ENCODE data around the gene KIAA1671. TPM values are rescaled to one million over a fixed set of nuclear protein-coding genes. Genes with fewer than 3 reads are reported as not detected.

The KIAA1671 gene
- total and polyA plus RNA-seq, 9 of the 15 experiments (the other 6 are each of a cell fraction or from before 2014, with no cell fraction given) = under 0.01 to 0.11 (median 0.02) TPM; not detected in 5

DNA sequence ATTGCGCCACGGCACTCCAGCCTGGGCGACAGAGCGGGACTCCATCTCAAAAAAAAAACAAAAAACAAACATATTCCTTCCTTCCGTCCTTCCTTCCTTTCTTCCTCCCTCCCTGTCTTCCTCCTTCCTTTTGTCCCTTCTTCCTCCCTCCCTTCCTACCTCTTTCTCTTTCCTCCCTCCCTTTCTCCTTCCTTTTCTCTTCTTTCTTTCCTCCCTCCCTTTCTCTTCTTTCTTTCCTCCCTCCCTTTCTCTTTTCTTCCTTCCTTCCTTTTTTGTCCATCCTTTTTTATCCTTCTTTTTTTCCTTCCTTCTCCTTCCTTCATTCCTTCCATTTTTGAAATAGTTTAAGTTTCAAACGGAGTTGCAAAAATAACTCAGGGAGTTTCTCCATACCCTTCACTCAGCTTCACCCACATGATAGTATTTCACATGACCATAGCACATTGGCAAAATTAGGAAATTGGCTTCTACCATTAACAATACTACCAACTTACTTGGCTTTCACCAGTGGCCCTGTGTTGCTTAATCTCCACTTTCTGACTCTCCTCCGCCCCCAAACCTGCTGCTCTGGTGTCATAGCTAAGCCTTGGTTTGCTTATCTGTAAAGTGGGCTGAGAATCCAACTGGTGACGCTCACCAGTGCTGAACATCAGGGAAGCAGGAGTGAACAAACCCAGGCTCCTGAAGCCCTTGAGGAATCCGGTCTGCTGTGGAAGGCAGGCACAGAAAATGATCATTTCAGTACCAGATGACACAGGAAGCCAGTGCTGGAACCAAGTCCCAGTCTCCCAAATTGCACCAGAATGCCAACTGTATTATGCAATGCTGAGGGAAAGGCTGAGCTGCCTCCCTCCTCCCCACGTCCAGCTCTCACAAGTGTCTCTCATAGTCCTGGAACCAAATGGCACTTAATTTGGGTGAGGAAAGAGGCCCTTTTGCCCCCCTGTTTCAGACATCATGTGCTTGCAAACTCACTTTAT lies 229.9 kb downstream of the KIAA1671 start:
- CTCF ChIA-PET (ENCODE audit: low intra/inter-chr PET ratio) = no interaction called here
- ATAC-seq = no peak
- no peak for FAIRE-seq
- Histone ChIP-seq H3K4me1 (replicated peaks in 1 of 2; ENCODE audit: control insufficient read depth in 2 of 2, insufficient read depth in 2 of 2, low read length in 2 of 2) (no peaks in the 10 kb centered on the region), H3K79me2 (ENCODE audit: control insufficient read depth, insufficient read depth, low read length) (no peaks in the 10 kb centered on the region), H3K4me3 (no peak overlapping the region), H3K9me1 (ENCODE audit: control insufficient read depth, insufficient read depth, low read length) (no peaks in the 10 kb centered on the region), H3K27ac (ENCODE audit: extremely low read depth, low read depth, low read length) (no peak overlapping the region), H3K4me2 (ENCODE audit: insufficient read depth, low read length) (no peak overlapping the region), H3K9me3 (replicated peaks; ENCODE audit: control insufficient read depth, insufficient read depth, low read depth, low read length) (no peaks in the 10 kb centered on the region), H3K36me3 (ENCODE audit: control insufficient read depth, insufficient read depth, low read length) (no peaks in the 10 kb centered on the region), H2AFZ (ENCODE audit: low read depth, low read length) (no peak overlapping the region), H3K27me3 (ENCODE audit: control insufficient read depth in 2 of 2, insufficient read depth in 2 of 2, low read length in 2 of 2) (peaks cover 0 to 22% of the 10 kb centered on the region in 2 experiments; a peak in 2 of 5 replicates), H4K20me1 (replicated peaks; ENCODE audit: control insufficient read depth, insufficient read depth, low read length) (no peaks in the 10 kb centered on the region), H3K9ac (ENCODE audit: insufficient read depth in 1 of 2, low read depth in 2 of 2, low read length in 2 of 2) (no peak overlapping the region)
- intact Hi-C loops (cut with micrococcal nuclease) = no loop called here
- 3% methylated on average over 5 of the region's 10 CpGs for WGBS (ENCODE audit: insufficient coverage, low coverage, missing lambda C conversion rate)
- POLR2A ChIA-PET = no interaction called here
- no peak for TF ChIP-seq POLR2AphosphoS2 (IDR thresholded peaks at IDR 0.05; ENCODE audit: low read length)
- TF ChIP-seq, protein P1, sequence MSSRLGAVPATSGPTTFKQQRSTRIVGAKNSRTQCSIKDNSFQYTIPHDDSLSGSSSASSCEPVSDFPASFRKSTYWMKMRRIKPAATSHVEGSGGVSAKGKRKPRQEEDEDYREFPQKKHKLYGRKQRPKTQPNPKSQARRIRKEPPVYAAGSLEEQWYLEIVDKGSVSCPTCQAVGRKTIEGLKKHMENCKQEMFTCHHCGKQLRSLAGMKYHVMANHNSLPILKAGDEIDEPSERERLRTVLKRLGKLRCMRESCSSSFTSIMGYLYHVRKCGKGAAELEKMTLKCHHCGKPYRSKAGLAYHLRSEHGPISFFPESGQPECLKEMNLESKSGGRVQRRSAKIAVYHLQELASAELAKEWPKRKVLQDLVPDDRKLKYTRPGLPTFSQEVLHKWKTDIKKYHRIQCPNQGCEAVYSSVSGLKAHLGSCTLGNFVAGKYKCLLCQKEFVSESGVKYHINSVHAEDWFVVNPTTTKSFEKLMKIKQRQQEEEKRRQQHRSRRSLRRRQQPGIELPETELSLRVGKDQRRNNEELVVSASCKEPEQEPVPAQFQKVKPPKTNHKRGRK (tag; IDR thresholded peaks at IDR 0.05) = peak; percentile 34; the same call in 1 of the 2 replicates
- DNase-seq (ENCODE audit: extremely low read depth in 1 of 4, low spot score in 3 of 4) = no peak
- no TSS peak for BruUV-seq (replicated peaks)
- in situ Hi-C loops (cut with MboI) = no loop called here
